Measurements from ENCODE around the gene PAQR9. TPM values are rescaled to one million over a fixed set of nuclear protein-coding genes. Genes with fewer than 3 reads are reported as not detected.

PAQR9 gene
- total RNA-seq, result 0.09 to 0.18 TPM in 2 of 3 replicates, not detected in the other

DNA sequence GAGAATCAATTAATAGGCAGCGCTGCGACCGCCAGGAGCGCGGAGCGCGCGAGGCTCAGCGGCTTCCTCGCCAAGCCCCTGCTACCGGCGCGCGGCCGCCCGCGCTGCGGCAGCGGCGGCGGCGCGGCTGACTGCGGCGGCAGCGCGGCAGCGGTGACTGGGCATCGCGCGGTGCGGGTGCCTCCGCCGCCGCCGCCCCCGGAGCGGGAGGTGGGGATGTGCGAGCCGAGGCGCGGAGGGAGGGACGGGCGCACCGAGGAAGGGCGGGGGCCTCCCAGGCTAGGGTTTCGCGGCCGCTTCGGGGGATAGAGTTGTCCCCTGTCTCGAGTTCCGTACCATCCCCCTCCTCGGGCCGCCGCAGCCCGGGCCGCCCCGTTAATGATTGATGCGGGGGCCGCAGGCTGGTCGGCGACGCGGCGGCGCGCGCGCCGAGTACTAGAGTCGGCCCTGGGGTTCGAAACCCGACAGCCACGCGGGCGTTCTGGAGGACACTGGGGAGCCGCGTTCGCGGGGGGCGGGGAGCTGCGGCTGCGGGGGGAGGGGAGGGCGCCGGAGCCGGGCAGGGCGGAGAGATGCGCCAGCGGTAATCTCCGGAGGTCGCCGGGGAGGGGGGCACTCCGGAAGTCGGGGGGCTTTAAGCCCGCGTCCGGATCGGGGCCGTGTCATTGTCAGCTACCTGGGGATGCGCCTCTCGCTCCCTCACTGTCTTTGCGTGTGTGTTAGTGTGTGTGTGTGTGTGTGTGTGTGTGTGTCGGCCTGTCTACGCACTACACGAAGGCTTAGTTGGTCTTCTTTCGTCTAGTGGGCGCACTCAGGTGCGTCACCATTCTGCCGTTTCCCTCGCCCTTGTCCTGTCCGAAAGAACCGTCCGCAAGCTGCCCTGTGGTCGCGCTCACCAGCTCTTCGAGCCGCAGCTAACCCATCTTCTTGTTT lies at the start of gene PAQR9:
Gene PAQR9, minus strand, starts transcription at position 159 of the 933 bp plus-strand sequence. CDS start 338 bp downstream, outside the sequence.
- H3K4me1 Mint-ChIP-seq, result peaks cover 8% of the 10 kb centered on the region
- H3K9me3 Mint-ChIP-seq, result peaks cover 7% of the 10 kb centered on the region
- H3K27me3 Mint-ChIP-seq (ENCODE audit: low read depth), result peaks cover 70% of the 10 kb centered on the region
- TF ChIP-seq CTCF (IDR thresholded peaks at IDR 0.05; ENCODE audit: unreplicated experiment), result no peak
- H3K36me3 Mint-ChIP-seq, result peaks cover 6% of the 10 kb centered on the region
- peak; percentile 29 to 56 for DNase-seq (ENCODE audit: low spot score in 2 of 2, unreplicated experiment in 2 of 2)
- peak within 1 kb of the TSS; percentile 81 for H3K4me3 Mint-ChIP-seq
- no peak within 1 kb of the TSS for H3K27ac Mint-ChIP-seq

DNA sequence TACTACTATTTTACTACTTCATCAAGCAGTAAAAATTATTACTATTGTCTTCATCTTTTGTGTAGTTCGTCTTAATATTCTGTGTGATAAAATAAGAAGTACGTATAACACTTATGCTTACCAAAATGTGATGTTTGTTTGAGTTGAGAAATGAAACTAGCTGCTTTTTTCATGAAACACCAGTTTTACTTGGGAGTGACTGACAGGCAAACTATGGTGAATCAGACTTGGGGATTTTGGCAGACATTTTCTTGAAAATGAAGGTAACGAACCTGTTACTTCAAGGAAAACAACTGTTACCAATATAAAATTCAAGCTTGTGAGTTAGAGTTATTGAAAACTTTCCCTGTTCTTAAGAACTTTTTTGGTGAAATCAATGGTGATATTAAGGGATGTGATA lies 48.2 kb upstream of the PAQR9 start:
- Mint-ChIP-seq H3K9me3 (no peaks in the 10 kb centered on the region), H3K4me1 (peaks cover 2% of the 10 kb centered on the region), H3K36me3 (peaks cover 6% of the 10 kb centered on the region), H3K27ac (no peak overlapping the region), H3K4me3 (no peak overlapping the region), H3K27me3 (ENCODE audit: low read depth) (no peaks in the 10 kb centered on the region)
- no peak for TF ChIP-seq CTCF (IDR thresholded peaks at IDR 0.05; ENCODE audit: unreplicated experiment)
- no peak for DNase-seq (ENCODE audit: low spot score in 2 of 2, unreplicated experiment in 2 of 2)

DNA sequence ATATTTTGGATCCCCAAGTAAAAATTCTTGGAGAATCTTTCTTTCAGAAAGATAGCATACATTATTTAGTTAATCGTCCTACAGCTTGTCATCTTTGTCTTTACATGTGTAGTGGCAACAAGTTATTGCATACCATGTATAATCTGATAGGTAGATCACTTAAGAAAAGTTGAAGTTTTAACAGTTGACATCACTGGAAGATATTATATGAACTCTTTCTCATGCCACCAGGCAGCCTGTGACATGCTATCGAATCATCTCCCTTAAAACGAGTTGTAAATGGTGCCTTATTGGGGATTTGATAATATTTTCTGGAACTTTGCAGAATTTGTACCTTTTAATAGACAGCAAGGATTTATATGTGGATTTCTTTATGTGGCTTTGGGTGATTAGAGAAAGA lies 46.5 kb upstream of the PAQR9 start:
- H3K4me1 Mint-ChIP-seq, result peaks cover 2% of the 10 kb centered on the region
- H3K4me3 Mint-ChIP-seq, result no peak overlapping the region
- H3K27ac Mint-ChIP-seq, result no peak overlapping the region
- TF ChIP-seq CTCF (IDR thresholded peaks at IDR 0.05; ENCODE audit: unreplicated experiment), result no peak
- no peak for DNase-seq (ENCODE audit: low spot score in 2 of 2, unreplicated experiment in 2 of 2)
- H3K36me3 Mint-ChIP-seq, result peaks cover 6% of the 10 kb centered on the region
- H3K27me3 Mint-ChIP-seq (ENCODE audit: low read depth), result no peaks in the 10 kb centered on the region
- H3K9me3 Mint-ChIP-seq, result no peaks in the 10 kb centered on the region

DNA sequence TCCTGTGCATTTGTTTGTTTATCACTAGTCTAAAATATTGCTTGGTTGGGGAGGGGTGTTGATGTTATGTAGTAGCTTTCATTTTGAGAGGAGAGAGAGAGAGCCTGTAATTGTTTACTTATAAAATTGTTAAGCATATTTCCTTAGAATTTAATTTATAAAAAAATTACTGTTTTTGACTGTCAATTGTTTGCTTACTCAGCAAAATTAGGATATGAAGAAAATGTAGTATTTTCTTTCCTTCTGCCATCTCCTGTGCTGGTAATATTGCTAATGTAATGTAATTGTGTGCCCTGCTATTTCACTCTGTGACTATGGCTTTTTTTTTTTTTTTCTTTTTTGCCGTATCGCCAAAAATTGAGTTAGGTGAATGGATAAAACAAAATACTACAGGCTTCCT lies 41.3 kb upstream of the PAQR9 start:
- Mint-ChIP-seq H3K4me3 (no peak overlapping the region), H3K36me3 (no peaks in the 10 kb centered on the region), H3K4me1 (peaks cover 22% of the 10 kb centered on the region), H3K27me3 (ENCODE audit: low read depth) (no peaks in the 10 kb centered on the region), H3K27ac (no peak overlapping the region), H3K9me3 (no peaks in the 10 kb centered on the region)
- DNase-seq (ENCODE audit: low spot score in 2 of 2, unreplicated experiment in 2 of 2), result no peak
- no peak for TF ChIP-seq CTCF (IDR thresholded peaks at IDR 0.05; ENCODE audit: unreplicated experiment)

- H3K9me3 Mint-ChIP-seq, result no peaks in the 10 kb centered on the region
- TF ChIP-seq CTCF (IDR thresholded peaks at IDR 0.05; ENCODE audit: unreplicated experiment), result no peak
- no peaks in the 10 kb centered on the region for H3K36me3 Mint-ChIP-seq
- H3K27ac Mint-ChIP-seq, result peak overlapping the region; percentile 99
- DNase-seq (ENCODE audit: low spot score in 2 of 2, unreplicated experiment in 2 of 2), result no peak
- H3K4me3 Mint-ChIP-seq, result peak overlapping the region; percentile 91
- H3K4me1 Mint-ChIP-seq, result peaks cover 28% of the 10 kb centered on the region
- no peaks in the 10 kb centered on the region for H3K27me3 Mint-ChIP-seq (ENCODE audit: low read depth)
These were observed 39.3 kb upstream of the PAQR9 start for GRCh38 chr3:143002727-143003126.

Data from mesothelial cell of epicardium (in vitro differentiated cells).